ENCODE data around the gene MAN1C1. TPM values are rescaled to one million over a fixed set of nuclear protein-coding genes. Genes with fewer than 3 reads are reported as not detected.

The MAN1C1 gene
- 23.9 and 28.6 TPM in 2 replicates for total RNA-seq

GRCh38 chr1:25616095-25616986 lies at the start of gene MAN1C1:
Gene MAN1C1 (plus strand): TSS chr1:25616791. CDS start chr1:25617798, 1,007 bp downstream.

GRCh38 chr1:25799935-25800702 lies 183.5 kb downstream of the MAN1C1 start, which contains the start of gene SELENON:
Gene SELENON (plus strand): TSS chr1:25800193. CDS start chr1:25800231, 38 bp downstream.

GRCh38 chr1:25819491-25820246 lies 203.1 kb downstream of the MAN1C1 start, which contains the start of gene MTFR1L:
Gene MTFR1L (plus strand): TSS chr1:25819954. CDS start chr1:25823105, 3,151 bp downstream.

Other genes starting within 250 kb of the MAN1C1 start
- 0.65 and 1.4 TPM in 2 replicates for gene RHCE, start 196.0 kb upstream of the MAN1C1 start, total RNA-seq
- gene MACO1, start 185.9 kb upstream of the MAN1C1 start, total RNA-seq: 27.7 and 29.4 TPM in 2 replicates
- gene LDLRAP1, start 73.2 kb upstream of the MAN1C1 start, total RNA-seq: 34.5 and 45.2 TPM in 2 replicates
- 35.5 and 62.6 TPM in 2 replicates for gene SELENON, start 183.4 kb downstream of the MAN1C1 start, total RNA-seq
- 44.6 and 53.9 TPM in 2 replicates for gene MTFR1L, start 203.2 kb downstream of the MAN1C1 start, total RNA-seq
- 0.65 and 1.2 TPM in 2 replicates for gene AUNIP, start 242.7 kb downstream of the MAN1C1 start, total RNA-seq